Hepatic stellate cell (primary cell): ENCODE measurements around the gene SUPT20HL2.
"Not testable (repeated sequence)": the region's sequence is repeated elsewhere in the genome, so short reads cannot be mapped to it uniquely, and the experiment has no call there.

Experiments
- DNase-seq: peaks from one replicate; pipeline ENCODE4 v3.0.0; 2011; ENCODE audit warnings: low spot score

The SUPT20HL2 gene

DNA sequence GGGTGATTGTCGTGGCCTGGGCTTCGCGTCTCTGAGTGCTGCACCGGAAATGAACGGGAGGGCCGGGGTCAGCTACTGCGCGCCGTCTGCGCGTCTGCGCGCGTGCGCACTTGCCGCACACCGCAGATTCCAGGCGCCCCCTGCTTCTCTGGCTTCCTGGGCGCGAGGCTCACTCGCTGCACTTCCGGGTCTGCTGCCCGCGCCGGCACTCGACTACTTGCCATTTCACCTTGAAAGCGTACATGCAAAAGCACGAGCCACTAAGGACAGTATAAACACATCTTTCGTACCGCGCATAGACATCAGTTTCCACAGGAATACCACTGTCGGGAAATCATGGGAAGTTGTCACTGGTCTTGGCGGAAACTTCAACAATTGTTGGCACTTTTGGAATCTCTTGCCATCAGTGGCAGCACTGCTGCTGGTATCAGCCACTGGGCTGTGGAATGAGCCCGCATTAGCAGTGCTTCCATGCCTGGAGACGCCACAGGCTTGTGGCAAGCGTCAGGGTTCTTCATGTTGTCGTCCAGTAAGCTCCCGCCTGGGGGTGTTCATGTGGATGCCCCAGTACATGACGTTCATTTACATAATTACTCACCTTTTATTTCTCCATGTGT, at the start of gene SUPT20HL2:
Gene SUPT20HL2, minus strand, starts transcription at position 51 of the 617 bp plus-strand sequence. CDS start 754 bp downstream, outside the sequence.
- no peak for DNase-seq

- DNase-seq, result not testable (repeated sequence)
Measured at GRCh38 chrX:24362089-24362745, 48.3 kb upstream of the SUPT20HL2 start.

GRCh38 chrX:24360272-24360671, 46.4 kb upstream of the SUPT20HL2 start, which contains the start of gene SUPT20HL1:
TSS of gene SUPT20HL1 (plus strand) at chrX:24360639. CDS start at chrX:24362761, 2,122 bp downstream.
- no peak for DNase-seq

DNA sequence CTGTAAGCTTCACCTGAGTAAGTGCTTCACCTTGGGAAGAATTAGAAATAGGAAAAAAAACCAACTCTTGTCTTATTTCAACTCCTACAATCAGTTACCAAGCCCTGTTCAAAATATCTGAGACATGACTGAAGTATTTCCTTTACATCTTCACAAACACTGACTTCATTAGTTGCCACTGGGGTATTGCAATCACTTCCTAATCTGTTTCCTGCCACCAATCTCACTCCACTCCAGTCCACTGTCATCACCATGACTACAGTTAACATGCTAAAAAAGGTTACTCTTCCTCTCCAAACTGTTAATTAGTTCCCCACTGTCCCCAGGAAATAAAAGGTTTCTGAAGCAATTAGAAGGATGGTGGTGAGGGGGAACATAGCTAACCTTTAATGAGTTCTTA, 43.2 kb upstream of the SUPT20HL2 start:
- DNase-seq, result no peak

GRCh38 chrX:24355095-24355494, 41.2 kb upstream of the SUPT20HL2 start:
- no peak for DNase-seq

DNA sequence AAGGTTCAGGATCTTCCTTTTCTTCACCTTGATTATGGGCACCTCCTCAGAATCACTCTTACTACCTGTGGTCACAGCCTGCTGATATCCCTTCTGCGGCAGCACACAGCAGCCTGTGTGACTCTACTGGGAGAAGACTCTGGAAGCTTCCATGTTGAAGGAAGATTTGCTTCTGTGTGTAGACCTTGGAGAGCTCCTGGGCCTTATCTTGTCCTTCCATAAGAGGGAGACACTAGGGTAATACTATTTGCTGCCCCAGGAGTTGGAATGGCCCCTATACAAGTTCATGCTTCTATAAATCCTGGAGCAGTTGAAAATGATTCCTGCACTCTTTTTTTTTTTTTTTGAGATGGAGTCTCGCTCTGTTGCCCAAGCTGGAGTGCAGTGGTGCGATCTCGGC, 36.3 kb upstream of the SUPT20HL2 start:
- no peak for DNase-seq

DNA sequence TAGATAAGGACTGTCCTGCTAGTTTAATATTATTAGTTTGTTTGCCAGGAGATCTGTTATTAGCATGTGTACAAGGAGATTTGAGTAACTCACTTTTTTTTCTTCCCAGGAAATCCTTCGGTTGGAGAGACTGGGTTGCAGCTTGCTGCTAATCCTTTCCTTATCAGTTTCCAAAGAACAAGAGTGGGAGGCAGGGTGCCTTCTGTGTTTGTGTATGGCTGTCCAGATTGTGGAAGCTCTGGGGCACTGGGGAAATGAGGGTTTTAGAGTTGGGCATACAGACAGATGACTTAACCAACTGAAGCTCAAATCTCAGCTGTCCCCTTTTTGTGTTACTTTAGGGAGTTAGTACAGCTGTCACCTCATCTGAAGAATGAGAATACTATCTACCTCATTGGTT, 34.0 kb upstream of the SUPT20HL2 start:
- DNase-seq, result no peak

DNA sequence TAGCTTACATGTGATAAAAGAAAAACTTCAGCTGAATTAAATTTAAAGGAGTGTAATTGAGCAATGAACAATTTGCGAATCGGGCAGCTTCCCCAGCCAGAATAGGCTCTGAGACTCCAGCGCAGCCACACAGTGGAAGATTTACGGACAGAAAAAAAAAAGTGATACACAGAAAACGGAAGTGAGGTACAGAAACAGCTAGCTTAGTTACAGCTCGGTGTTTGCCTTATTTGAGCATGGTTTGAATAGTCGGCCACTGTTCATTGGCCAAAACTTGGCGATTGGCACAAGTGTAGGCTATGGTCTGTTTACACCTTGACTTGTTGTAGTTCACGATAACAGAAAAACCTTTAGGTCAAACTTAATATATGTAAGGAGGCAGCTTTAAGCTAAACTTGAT, 29.9 kb upstream of the SUPT20HL2 start:
- no peak for DNase-seq

GRCh38 chrX:24341795-24342194, 27.9 kb upstream of the SUPT20HL2 start:
- DNase-seq, result peak; percentile 17

GRCh38 chrX:24340501-24340900, 26.6 kb upstream of the SUPT20HL2 start:
- no peak for DNase-seq

GRCh38 chrX:24339911-24340310, 26.0 kb upstream of the SUPT20HL2 start:
- no peak for DNase-seq

DNA sequence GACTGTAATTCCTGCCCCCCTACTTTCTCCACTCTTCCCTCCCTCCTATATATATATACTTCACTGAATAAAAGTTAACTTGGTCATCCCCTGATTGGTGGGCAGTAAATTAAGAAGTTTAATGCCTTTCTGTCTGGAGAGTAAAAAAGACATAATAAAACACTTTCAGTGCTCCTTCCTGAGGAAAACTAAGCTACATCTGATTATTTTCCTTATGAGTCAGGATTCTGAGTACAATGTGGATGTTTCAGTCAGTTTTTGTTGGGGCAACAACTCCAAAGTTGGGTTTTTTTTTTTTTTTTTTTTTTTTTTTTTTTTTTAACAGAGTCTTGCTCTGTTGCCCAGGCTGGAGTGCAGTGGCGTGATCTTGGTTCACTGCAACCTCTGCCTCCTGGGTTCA, 22.0 kb upstream of the SUPT20HL2 start:
- DNase-seq, result no peak

DNA sequence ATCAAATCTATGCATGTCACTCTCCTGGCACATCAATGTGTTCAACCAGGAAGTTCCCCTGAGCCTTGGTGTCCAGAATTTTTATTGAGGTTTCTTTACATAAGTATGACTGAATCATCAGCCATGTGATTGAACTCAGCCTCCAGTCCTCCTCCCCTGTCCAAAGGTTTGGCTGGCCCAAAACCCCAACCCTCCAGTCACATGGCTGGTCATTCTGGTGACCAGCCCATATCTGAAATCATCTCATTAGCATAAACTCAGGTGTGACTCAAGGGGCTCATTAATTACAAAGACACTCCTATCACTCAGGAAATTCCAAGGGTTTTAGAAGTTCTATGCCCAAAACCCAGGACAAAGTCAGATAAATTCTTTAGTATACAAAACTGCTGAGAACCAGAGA, 20.6 kb upstream of the SUPT20HL2 start:
- no peak for DNase-seq

DNA sequence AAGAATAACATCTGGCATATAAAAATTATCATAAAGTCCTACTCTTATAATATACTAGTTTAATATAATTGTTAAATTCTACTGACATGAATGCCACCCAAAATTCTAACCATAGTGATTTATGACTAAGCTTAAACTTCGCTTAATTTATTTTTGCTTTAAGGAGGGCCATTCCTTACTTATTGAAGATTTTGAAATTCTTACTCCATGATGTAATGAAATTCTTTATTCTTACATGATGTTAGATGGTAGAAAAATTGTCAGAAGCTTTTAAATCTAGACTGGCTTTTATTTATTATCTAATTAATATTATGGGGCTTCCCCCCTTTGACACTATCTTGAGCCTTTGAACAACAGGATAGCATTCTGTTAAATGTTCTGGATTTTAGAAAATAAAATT, 19.5 kb upstream of the SUPT20HL2 start:
- no peak for DNase-seq

DNA sequence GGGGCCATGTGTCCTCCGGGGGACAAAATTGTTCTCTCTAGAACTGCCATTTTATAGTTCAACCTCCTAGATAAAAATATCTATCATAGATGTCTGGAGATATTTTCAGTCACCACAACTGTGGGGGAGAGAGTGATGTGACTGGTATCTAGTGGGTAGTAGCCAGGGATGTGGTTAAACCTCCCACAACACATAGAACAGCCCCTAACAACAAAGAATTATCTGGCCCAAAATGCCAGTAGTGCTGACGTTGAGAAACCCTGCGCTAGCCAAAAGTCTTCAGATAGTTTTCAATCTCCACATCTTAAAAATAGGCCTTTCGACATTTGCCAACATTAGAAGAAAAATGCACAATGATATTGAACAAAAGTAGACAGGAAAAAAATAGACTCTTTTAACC, 19.0 kb upstream of the SUPT20HL2 start:
- DNase-seq, result no peak

GRCh38 chrX:24325231-24325630, 11.4 kb upstream of the SUPT20HL2 start:
- no peak for DNase-seq

- no peak for DNase-seq
Measured at GRCh38 chrX:24321741-24322395, 8.0 kb upstream of the SUPT20HL2 start.

DNA sequence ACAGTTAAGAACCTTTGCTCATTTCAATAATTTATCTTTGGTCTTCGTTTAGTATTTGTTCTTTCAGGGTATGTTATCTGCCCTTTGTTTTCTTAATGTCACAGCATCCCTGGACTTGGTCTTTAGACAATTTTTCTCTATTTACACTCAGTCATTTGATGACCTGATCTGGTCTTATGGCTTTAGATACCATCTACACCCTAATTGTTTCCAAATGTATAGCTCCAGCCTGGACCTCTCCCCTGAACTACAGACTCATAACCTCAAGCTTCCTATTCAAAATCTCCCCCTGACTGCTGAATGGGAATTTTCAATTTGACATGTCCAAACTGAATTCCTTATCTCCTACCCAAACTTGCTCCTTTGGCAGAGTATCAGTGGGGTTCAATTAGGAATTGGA, 3.7 kb upstream of the SUPT20HL2 start:
- no peak for DNase-seq

DNA sequence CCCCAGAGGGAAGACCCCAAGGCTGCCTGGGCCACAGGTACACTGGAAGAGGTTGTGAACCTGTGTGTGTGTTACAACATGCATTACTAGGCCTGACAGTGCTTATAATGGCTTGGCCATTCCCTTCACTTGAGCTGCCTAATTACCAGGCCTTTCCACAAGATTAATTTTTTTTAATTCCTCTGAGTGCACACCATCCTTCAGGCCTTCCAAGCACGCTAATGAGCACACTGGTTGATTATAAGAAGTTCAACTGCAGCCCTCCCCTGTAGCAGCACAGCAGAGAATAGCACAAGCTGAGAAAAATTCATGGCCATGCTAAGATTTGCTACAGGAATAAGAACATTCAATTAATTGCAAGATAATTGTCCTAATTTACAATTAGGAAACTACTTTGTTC, 2.2 kb upstream of the SUPT20HL2 start:
- no peak for DNase-seq

- not testable (repeated sequence) for DNase-seq
Measured at GRCh38 chrX:24312249-24312607, 1.6 kb downstream of the SUPT20HL2 start.

DNA sequence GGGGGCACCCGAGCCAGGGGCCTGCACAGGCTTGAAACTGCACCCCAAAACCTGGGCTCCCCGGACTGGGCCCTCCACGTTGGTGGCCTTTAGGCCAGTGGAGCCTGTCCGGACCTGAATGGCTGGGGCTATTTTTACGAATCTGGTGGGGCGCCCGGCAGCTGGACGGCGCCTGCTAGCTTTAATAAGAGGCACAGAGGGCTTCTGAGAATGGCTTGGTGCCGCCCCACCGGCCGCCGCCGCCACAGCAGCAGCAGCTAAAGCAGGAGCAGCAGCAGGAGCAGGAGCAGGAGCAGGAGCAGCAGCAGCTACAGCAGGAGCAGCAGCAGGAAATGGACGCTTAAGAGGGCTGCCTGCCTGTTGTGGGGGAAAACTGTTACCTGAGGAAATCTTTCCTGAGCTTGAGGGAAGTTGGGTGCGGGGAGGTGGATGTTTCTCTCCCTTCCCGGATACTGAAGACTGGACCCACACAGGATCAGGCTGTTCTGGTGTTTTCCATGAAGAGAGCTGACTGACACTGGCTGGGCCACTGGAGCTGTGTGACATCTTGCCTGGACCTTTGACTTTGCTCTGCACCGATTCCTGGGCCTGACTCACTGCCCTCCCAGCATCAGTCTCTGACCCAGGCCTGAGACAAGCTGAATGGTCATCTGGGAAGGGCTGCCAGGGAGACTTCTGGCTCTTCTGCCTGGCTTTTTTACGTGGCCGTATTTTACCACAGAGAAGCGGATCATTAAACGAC, 2.2 kb downstream of the SUPT20HL2 start:
- DNase-seq, result not testable (repeated sequence)

GRCh38 chrX:24310916-24311315, 3.0 kb downstream of the SUPT20HL2 start:
- not testable (repeated sequence) for DNase-seq
